Dermis blood vessel endothelial cell (primary cell): ENCODE measurements around the gene PIK3CD. TPM values are rescaled to one million over a fixed set of nuclear protein-coding genes. Genes with fewer than 3 reads are reported as not detected.

Source experiments
- DNase-seq: peaks from one replicate; pipeline ENCODE4 v3.0.0; 2010
- total RNA-seq: library from RNA; depleted of rRNA; stranded (reverse); fragments of >200 nt; gene quantifications from 2 replicates; pipeline ENCODE4 v1.2.3, GENCODE V29; 2014

PIK3CD gene
- total RNA-seq, 1 donor from 2014 or later = 4.1 TPM

DNA sequence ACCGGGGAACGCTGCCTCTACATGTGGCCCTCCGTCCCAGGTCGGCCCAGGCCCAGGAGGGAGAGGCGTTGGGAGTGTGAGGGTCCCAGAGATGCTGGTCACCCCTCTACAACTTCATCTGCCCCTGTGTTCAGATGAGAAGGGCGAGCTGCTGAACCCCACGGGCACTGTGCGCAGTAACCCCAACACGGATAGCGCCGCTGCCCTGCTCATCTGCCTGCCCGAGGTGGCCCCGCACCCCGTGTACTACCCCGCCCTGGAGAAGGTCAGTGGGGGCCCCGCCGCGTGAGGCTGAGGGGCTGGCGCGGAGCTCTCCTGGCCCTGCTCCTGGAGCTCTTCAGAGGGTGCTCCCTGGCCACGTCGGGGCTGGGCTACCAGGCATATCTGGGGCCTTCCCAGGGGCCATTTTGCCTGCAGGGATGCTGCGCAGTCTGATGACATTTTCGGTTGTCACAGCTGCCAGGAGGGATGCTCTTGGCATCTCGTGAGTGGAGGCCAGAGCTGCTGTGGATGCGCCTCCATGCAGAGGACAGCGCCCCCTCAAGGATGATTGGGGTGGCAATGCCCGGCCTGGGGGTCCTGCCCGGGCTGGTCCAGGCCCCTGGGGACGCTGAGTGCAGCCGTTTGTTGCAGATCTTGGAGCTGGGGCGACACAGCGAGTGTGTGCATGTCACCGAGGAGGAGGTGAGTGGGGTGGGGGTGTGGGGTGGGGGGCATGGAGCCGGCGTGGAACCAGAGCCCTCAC lies 68.6 kb downstream of the PIK3CD start:
- no peak for DNase-seq

DNA sequence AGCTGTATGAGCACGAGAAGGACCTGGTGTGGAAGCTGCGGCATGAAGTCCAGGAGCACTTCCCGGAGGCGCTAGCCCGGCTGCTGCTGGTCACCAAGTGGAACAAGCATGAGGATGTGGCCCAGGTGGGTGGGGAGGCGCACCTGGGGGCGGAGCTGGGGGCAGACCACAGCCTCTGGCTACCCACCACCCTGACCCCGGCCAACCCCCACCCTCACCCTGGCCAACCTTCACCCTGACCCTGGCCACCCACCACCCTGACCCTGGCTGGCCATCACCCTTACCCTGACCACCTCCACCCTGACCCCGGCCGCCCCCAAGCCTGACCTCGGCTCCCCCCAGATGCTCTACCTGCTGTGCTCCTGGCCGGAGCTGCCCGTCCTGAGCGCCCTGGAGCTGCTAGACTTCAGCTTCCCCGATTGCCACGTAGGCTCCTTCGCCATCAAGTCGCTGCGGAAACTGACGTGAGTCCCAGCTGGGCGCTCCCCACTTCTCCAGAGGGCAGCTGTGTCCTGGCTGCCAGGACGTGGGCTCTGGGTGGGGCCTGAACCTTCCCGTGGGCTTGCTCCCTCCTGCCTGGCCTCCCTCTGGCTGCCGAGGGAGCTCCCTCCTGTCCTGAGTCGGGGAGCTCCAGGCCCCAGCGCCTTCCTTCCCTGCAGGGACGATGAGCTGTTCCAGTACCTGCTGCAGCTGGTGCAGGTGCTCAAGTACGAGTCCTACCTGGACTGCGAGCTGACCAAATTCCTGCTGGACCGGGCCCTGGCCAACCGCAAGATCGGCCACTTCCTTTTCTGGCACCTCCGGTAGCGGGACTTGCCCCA lies 69.5 kb downstream of the PIK3CD start:
- no peak for DNase-seq

DNA sequence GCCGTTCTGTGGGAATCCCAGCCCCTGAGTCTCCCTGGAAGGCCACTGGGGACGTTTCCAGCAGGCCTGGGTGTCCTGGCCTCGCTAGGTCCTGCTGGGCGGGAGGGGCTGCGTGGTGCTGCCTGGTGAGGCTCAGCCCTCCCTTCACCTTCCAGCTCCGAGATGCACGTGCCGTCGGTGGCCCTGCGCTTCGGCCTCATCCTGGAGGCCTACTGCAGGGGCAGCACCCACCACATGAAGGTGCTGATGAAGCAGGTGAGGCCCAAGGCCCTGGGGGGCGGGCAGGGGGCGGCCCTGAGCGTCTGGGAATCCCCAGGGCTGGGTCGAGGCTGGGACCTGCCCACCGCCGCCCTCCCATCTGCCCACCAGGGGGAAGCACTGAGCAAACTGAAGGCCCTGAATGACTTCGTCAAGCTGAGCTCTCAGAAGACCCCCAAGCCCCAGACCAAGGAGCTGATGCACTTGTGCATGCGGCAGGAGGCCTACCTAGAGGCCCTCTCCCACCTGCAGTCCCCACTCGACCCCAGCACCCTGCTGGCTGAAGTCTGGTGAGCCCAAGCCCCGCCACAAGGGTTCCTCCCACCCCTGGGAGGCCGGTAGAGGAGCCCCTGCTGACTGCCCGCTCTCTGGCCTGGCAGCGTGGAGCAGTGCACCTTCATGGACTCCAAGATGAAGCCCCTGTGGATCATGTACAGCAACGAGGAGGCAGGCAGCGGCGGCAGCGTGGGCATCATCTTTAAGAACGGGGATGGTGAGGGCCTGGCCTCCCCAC lies 70.3 kb downstream of the PIK3CD start:
- DNase-seq = peak; percentile 63

DNA sequence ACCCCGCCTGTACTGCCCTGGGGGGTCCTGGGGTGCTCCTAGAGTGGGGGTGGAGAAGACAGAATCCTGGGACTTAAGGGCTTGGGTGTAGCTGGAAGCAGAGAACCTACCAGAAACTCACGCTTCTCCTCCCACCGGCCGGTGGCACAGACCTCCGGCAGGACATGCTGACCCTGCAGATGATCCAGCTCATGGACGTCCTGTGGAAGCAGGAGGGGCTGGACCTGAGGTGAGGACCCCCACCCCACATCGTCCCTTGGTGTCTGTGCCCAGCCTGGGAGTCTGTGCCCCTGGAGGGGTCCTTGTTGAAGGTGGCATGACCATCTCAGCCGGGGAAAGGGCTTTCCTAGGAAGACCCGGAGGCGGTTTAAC lies 70.8 kb downstream of the PIK3CD start:
- no peak for DNase-seq

DNA sequence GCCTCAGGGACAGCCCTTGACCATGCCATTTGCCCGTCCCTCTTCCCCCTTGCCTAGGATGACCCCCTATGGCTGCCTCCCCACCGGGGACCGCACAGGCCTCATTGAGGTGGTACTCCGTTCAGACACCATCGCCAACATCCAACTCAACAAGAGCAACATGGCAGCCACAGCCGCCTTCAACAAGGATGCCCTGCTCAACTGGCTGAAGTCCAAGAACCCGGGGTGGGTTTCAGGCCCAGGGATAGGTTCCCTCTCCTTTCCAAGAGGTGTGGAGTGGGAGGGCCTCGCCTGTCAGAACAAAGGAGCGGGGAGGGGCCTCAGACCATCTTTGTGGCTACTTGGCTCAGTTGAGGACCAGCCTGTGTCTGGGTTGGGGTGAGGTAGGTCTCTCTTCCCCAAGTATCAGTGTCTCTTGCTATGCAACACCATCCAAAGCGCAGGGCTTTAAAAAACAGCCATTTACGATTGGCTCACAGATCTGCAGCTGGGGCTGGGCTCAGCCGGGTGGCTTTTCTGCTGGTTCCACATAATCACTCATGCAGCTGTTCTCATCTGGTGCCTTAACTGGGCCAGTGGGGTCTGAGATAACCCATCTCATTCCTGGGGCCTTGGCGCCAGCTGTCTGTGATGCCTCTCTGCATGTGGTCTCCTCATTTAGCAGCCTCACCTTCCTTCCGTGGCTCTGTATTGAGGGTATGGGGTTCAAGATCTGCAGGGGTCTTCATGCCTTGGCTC lies 71.7 kb downstream of the PIK3CD start:
- DNase-seq = no peak

DNA sequence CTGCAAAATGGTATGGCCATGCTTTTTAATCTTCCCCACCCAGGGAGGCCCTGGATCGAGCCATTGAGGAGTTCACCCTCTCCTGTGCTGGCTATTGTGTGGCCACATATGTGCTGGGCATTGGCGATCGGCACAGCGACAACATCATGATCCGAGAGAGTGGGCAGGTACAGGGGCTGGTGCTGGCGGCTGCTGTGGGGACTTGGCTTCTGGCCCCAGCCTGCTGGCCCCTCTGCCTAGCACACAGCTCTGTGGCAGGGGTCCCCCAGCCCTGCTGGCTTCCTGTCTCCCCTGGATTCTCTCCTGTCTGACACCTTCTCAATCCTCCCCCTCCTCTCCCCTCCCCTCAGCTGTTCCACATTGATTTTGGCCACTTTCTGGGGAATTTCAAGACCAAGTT lies 72.4 kb downstream of the PIK3CD start:
- no peak for DNase-seq

DNA sequence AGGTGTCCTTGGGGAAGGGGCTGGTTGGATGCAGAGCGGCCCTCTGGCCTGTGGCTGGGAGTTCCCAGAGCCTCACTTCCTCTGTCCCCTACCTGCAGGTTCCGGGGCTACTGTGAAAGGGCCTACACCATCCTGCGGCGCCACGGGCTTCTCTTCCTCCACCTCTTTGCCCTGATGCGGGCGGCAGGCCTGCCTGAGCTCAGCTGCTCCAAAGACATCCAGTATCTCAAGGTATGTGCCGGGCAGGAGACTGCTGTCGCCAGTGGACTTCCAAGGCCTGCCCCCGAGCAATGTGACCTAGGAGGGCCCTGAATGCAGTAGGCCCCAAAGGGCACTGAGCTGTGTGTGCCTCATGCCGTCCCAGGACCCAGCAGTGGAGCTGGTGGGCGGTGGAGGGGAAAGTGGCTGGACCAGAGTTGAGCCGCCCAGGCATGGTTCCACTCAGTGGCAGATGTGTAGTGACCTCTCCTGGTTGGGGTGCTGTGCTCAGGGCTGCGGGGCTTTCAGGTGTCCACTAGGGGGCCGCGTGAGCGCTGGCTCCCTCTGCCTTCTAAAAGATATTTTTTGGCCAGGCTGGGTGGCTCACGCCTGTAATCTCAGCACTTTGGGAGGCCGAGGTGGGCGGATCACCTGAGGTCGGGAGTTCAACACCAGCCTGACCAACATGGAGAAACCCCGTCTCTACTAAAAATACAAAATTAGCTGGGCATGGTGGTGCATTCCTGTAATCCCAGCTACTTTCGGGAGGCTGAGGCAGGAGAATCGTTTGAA lies 73.4 kb downstream of the PIK3CD start:
- peak; percentile 78 for DNase-seq

DNA sequence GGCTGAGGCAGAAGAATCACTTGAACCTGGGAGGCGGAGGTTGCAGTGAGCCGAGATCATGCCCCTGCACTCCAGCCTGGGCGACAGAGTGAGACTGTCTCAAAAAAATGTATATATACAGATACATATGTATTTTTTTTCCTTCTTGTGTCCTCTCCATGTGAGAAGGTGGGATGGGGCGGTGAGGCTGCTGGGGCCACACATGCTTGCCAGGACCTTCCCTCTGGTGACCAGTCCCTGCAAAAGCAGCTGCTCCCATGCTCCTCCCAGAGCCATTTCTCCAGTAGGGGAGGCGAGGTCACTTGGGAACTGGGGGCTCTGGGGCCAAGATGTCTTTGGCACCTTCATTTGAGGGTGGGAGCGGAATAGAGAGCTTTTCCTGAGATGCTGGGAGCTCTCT lies 74.9 kb downstream of the PIK3CD start:
- DNase-seq = no peak

DNA sequence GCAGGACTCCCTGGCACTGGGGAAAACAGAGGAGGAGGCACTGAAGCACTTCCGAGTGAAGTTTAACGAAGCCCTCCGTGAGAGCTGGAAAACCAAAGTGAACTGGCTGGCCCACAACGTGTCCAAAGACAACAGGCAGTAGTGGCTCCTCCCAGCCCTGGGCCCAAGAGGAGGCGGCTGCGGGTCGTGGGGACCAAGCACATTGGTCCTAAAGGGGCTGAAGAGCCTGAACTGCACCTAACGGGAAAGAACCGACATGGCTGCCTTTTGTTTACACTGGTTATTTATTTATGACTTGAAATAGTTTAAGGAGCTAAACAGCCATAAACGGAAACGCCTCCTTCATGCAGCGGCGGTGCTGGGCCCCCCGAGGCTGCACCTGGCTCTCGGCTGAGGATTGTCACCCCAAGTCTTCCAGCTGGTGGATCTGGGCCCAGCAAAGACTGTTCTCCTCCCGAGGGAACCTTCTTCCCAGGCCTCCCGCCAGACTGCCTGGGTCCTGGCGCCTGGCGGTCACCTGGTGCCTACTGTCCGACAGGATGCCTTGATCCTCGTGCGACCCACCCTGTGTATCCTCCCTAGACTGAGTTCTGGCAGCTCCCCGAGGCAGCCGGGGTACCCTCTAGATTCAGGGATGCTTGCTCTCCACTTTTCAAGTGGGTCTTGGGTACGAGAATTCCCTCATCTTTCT lies 75.5 kb downstream of the PIK3CD start:
- DNase-seq = no peak

DNA sequence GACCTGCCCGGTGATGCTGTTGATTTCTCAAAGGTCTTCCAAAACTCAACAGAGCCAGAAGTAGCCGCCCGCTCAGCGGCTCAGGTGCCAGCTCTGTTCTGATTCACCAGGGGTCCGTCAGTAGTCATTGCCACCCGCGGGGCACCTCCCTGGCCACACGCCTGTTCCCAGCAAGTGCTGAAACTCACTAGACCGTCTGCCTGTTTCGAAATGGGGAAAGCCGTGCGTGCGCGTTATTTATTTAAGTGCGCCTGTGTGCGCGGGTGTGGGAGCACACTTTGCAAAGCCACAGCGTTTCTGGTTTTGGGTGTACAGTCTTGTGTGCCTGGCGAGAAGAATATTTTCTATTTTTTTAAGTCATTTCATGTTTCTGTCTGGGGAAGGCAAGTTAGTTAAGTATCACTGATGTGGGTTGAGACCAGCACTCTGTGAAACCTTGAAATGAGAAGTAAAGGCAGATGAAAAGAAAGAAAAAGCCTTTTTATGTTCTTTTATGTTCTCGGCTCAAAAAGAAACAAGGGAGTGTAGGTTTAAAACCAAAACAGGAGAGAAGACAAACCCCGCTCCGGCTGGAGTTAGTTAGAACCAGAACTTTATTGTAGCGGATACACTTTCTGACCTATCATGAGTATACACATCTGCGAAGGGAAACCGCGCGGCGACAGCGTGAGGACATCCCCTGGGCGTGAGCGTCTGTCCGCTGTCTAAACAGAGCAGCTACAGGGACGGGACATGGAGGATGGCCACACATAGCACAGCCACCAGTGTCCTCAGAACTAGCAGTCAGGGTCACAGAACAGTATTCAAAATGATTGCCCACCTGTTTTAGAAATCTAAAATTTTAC lies 77.1 kb downstream of the PIK3CD start:
- DNase-seq = no peak

DNA sequence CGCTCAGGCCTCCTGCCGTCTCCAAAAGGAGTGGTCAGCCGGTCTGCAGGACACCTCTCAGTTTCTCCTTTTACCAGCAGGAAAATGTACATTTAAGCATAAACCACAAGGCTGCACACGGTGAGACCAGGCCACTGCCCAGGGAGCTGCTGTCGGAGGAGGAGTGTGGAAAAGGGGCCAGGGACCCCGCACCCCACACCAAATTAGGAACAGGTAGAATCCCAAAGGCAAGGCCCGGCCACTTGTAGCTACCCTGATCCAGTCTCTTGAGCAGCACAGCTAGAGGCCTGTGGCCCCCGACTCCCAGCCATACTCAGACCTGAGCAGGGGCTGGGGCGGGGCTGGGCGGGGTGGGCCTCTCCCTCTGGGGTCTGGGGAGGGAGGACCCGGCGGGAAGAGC lies 78.0 kb downstream of the PIK3CD start:
- DNase-seq = no peak

DNA sequence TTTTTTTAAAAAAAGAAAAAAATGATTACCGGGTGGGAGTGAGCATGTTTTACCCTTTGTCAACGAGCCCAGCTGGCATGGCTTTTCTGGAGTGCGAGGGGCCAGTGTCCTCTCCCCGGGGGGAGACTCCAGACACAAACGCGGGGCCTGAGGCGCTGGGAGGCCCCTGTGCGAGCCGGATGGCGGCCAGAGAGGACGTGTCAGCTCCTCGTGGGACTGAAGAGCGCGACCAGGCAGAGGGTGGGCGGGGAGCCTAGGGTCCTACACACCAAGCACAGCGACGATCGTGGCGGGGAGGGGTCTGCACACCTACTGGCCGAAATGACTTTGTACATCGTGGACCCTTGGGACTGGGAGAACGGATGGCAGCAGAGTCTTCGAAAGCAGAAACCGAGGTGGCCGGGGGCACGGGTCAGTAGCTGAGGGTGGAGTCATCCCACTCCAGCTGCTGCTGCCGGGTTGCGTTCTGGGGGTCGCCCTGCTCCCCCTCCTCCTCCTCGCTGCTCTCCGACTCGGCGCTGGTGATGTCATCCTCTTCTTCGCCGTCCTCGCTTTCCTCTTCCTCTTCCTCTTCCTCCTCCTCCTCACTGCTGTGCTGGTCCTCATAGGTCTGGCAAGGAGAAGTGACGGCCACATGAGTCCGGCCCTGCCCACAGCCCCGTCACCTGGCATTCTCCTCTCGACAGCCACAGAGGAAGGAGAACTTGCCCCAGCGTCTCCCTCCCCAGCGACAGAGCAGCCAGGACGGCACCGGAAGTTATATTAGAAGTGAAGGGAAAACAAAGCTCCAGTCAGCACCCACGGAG lies 78.8 kb downstream of the PIK3CD start:
- DNase-seq = no peak

DNA sequence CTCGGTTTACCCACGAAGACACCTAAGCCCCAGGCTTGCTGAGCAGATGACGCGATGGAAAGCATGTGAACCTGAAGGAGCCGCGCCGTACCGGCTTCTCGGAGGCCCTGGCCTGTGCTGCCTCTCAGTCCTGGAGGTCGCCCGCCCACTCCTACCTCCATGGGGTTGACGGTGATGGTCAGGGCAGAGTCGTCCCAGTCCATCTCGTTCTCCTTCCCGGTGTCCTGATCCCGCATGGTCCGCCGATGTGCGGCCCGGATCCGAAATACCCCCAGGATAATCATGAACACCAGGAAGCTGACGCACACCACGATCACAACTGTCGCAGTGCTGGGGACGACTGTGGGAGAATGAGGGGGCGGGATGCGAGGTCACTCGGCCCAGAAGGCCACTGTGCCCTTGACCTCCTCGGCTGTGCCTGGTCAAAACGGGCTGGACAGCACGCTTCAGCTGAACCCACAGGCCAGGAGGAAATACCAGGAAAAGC lies 79.6 kb downstream of the PIK3CD start:
- no peak for DNase-seq

DNA sequence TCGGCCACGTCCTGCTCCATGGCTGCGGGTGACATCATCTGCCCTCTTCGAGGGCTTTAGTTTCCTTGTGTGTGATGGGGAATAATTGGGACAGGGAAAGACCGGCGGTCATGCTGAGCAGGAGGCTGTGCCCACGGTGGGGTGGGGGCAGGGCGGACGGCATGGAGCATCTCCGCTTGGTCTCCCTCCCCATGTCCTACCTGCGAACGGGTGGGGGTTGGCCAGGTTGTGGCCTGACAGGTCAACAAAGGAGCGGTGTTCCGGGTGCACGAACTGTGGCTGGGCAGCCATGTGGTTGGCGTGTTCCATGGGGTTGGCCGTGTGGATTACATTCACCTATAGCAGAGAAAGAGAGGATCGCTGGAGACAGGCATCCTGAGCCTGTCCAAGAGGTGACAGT lies 80.0 kb downstream of the PIK3CD start:
- no peak for DNase-seq

DNA sequence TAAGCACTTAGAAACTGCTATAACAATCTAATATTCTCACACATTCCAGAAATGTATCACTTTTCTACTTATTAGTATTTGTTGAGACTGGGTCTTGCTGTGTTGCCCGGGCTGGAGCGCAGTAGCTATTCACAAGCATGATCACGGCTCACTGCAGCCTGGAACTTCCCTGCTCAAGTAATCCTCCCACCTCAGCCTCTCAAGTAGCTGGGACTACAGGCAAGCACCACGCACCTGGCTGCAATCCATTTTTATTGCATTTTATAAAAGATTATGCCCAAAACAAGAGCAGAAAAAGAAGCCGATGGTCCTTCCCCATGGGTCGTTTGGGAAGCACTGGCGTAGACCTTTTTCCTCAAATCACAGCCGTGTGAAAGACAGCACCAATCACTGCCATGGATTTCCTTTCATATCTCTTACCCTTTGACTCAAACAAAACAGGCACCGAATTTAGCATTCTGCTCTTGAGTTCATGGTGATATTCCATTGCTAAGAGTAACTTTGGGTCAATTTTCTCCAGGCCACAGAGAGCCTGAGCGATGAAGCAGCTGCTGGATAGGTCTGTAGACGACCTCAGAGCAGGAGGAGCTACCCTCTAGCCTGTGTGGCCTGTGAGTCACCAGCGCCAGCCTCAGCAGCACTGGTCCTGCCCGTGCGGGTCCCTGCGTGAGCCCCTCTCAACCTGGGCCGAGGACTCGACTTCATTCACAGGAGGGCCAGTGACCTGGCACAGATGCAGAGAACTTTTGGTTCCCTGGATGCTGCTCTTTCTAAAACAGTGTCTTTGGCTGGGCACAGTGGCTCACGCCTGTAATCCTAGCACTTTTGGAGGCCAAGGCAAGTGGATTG lies 80.8 kb downstream of the PIK3CD start:
- DNase-seq = no peak

DNA sequence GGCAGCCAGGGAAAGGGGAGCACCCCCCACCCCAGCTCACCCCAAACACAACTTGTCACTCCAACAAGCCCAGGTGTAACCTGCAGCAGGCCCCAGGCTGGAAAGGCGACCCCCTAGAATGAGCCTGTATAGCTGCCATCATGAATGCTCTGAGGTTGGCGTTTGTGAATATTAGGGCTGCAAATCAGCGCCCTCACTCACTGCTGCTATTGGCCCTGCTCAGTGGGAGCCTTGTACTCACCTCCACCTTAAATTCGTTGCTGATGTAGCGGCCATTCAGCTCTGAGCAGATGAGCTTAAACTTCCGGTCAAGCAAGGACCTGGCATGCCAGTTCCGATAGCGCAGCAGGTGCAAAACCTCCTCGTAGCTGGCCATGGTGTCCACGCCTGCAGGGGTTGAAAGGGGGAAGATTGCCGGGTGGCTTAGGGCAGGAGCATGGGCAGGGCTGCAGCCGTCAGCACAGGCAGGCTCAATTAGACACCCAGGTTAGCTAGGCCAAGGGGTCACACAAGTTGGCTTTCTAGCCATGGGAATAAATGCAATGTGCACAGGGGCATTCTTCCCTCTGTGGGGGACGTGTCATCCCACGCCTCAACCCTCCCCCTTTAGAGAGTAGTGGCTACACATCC lies 81.7 kb downstream of the PIK3CD start:
- DNase-seq = no peak

DNA sequence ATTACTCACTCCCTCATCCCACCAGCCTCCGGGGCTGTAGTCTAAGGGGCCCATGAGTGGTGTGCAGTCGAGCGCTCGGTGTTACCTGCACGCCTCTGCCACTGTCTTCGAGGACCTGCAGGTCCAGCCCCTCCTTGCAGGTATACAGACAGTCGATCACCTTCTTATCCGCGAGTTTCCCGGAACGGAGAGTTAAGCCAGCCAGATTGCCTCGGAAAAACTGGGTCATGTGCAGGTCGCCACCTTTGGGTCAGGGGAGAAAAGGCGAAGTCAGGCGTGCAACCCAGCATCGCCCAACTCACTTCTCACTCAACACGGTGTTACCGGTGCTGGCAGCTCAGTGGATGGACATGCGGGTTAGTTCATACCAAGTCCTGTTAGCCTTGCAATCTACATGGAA lies 84.3 kb downstream of the PIK3CD start:
- DNase-seq = no peak

DNA sequence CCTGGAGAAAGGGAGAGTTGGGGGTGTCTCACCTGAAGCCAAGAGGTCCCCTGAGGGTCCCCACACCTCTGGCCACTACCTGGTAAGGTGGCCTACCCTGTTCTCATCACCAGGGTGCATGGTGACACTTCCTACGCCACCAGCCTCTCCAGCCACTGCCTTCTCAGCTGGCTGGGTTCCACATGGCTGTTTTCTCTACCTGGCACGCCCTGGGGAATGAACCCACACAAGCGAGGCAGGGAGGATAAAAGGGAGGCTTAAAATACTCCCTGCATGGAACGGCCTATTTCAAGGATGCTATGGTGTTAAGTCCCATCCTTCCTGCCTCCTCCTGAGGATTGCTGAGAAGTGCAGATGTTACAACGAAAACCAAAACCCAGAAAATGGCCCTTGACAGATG lies 84.7 kb downstream of the PIK3CD start:
- no peak for DNase-seq
